K562 treated with DMSO at 1 percent for 4 hours (cell line): ENCODE results near the gene RTL9. TPM values are rescaled to one million over a fixed set of nuclear protein-coding genes. Genes with fewer than 3 reads are reported as not detected.

ENCODE experiments used
- total RNA-seq: library from RNA; unstranded; fragments of 300-600 nt; gene quantifications from 2 replicates; pipeline ENCODE4 v1.2.3, GENCODE V29; 2022; ENCODE audit not compliant: insufficient read depth

RTL9 gene
- not detected in 2 replicates for total RNA-seq

GRCh38 chrX:110358548-110358947, at the start of gene RTL9:
TSS of gene RTL9 (plus strand) at chrX:110358848. CDS start at chrX:110450618, 91,770 bp downstream.

GRCh38 chrX:110317820-110318663, 40.6 kb upstream of the RTL9 start, which contains the start of gene AMMECR1:
TSS of gene AMMECR1 (minus strand) at chrX:110318085. CDS start at chrX:110318071, 14 bp downstream.

Other genes starting within 250 kb of the RTL9 start
- gene AMMECR1, start 40.8 kb upstream of the RTL9 start, total RNA-seq = 7.1 and 9.6 TPM in 2 replicates